Kidney (tissue), 14 donors: Measurements from ENCODE around the gene NXN. TPM values are rescaled to one million over a fixed set of nuclear protein-coding genes. Genes with fewer than 3 reads are reported as not detected.

Experiments
- DNase-seq, 5 donors: peaks; one replicate each; pipeline ENCODE4 v3.0.0-alpha.2; 2013 to 2020
- FAIRE-seq: peaks from 2 replicates; lab custom pipeline; 2012; peaks lifted over from hg19 to GRCh38; lab: Jason Lieb, UNC
- H3K27ac ChIP-seq, 2 donors: one replicate each; pipeline ENCODE4 v1.7.0; 2013; ENCODE audit warnings: low read depth in 2 of 2, low read length in 2 of 2, inconsistent platforms in 1 of 2
- H3K27me3 ChIP-seq: one replicate; pipeline ENCODE4 v1.7.1; 2013; ENCODE audit warnings: low read length, inconsistent platforms; ENCODE audit not compliant: control insufficient read depth, insufficient read depth
- H3K36me3 ChIP-seq, 3 donors: one replicate each; pipeline versions ENCODE4 v1.7.0 to v1.7.1; 2013; ENCODE audit warnings: low read length in 3 of 3, control low read depth in 1 of 3, inconsistent platforms in 1 of 3; ENCODE audit not compliant: insufficient read depth in 3 of 3, control insufficient read depth in 2 of 3
- H3K4me1 ChIP-seq, 3 donors: one replicate each; pipeline versions ENCODE4 v1.7.0 to v1.7.1; 2013; ENCODE audit warnings: low read length in 3 of 3, inconsistent platforms in 1 of 3, low read depth in 1 of 3; ENCODE audit not compliant: control insufficient read depth in 2 of 3, insufficient read depth in 2 of 3
- H3K4me3 ChIP-seq, 3 donors: one replicate each; pipeline versions ENCODE4 v1.7.0 to v1.8.1; 2013; ENCODE audit warnings: low read length in 3 of 3, control low read depth in 1 of 3, inconsistent platforms in 1 of 3
- H3K9ac ChIP-seq, 3 donors: one replicate each; pipeline versions ENCODE4 v1.7.0 to v1.7.1; 2013; ENCODE audit warnings: low read length in 3 of 3, control low read depth in 1 of 3, inconsistent platforms in 1 of 3
- H3K9me3 ChIP-seq, 3 donors: one replicate each; pipeline versions ENCODE4 v1.7.0 to v1.7.1; 2013; ENCODE audit warnings: low read length in 3 of 3, control low read depth in 1 of 3, inconsistent platforms in 1 of 3; ENCODE audit not compliant: control insufficient read depth in 2 of 3, insufficient read depth in 1 of 3
- intact Hi-C: fragments of 100-400 bp; cut with DNase I; formaldehyde crosslinking; loops from one replicate; pipeline ENCODE4 v1.11.1; 2022
- polyA plus RNA-seq: library from polyadenylated mRNA; stranded (reverse); fragments of 350-450 nt; fragmentation: Illumina TruSeq; extraction: RNeasy Lipid Tissue Mini Kit (QIAGEN cat#74804); gene quantifications from one replicate; pipeline ENCODE4 v1.2.3, GENCODE V29; 2014; ENCODE audit warnings: low read depth, low replicate concordance; ENCODE audit not compliant: insufficient read depth
- total RNA-seq: library from RNA; stranded (reverse); fragmentation: NEBNext Ultra II Directional; extraction: Animal tissue kit (Norgen Biotek cat#: 25700); gene quantifications from one replicate; pipeline ENCODE4 v1.2.1, GENCODE V29; 2021
- TF ChIP-seq, protein P1 (sequence below): IDR thresholded peaks from 3 replicates; pipeline ENCODE4 v1.5.1; 2012; ENCODE audit warnings: mild to moderate bottlenecking, moderate library complexity, borderline replicate concordance; ENCODE audit not compliant: insufficient read depth; ENCODE audit errors: extremely low read depth
- donor health status: control.
- donor health status: control.
- donor health status: control.
- donor health status: control.
- donor health status: control.
- donor health status: DM: yes; HTN: yes; CAD: no.
- donor health status: Normal renal cell carcinoma (clear cell type).

The NXN gene
- total and polyA plus RNA-seq, 2 donors from 2014 or later, result 10.2 to 26.8 TPM

DNA sequence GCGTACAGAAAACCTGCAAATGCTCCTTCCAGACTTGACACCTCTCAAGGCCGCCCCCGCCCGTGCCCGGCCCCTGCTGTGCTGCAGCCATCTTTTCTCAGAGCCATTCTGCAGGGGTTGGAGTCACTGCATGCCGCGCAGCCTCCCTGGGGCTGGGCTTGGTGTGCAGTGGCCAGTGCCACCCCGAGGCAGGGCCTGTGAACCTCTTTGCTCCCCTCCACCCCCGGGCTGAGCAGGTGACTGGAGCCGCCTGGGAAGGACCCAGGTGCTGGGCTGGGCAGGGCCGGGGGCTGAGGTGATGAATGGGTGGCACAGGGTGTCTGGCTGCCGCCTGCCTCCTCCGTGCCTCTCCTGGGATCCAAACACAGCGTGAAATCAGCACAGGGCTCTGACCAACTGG, 177.1 kb downstream of the NXN start:
- Histone ChIP-seq H3K4me1 (no peaks in the 10 kb centered on the region), H3K4me3 (no peak overlapping the region), H3K9ac (no peak overlapping the region), H3K9me3 (no peaks in the 10 kb centered on the region), H3K36me3 (no peaks in the 10 kb centered on the region), H3K27ac (no peak overlapping the region), H3K27me3 (no peaks in the 10 kb centered on the region)
- no peak for FAIRE-seq
- DNase-seq, result no peak
- TF ChIP-seq, protein P1, sequence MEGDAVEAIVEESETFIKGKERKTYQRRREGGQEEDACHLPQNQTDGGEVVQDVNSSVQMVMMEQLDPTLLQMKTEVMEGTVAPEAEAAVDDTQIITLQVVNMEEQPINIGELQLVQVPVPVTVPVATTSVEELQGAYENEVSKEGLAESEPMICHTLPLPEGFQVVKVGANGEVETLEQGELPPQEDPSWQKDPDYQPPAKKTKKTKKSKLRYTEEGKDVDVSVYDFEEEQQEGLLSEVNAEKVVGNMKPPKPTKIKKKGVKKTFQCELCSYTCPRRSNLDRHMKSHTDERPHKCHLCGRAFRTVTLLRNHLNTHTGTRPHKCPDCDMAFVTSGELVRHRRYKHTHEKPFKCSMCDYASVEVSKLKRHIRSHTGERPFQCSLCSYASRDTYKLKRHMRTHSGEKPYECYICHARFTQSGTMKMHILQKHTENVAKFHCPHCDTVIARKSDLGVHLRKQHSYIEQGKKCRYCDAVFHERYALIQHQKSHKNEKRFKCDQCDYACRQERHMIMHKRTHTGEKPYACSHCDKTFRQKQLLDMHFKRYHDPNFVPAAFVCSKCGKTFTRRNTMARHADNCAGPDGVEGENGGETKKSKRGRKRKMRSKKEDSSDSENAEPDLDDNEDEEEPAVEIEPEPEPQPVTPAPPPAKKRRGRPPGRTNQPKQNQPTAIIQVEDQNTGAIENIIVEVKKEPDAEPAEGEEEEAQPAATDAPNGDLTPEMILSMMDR, result no peak
- intact Hi-C loops, result no loop called here

DNA sequence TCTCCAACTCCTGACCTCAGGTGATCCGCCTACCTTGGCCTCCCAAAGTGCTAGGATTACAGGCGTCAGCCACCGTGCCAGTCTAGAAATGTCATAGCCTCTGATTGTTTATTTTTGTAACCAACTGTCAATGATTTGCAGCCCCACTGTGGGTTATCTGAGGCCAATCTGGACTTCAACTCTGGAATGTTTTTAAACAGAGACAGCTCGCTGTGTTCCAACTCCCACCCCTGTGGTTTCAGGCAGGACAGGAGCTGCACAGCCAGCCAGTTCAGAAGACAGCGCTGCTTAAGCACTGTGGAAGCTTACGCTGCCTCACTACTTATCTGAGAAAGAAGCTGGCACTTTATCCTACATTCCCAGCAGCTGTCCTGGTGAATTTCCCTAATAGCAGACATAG, 177.9 kb downstream of the NXN start:
- Histone ChIP-seq H3K27ac (no peak overlapping the region), H3K27me3 (no peaks in the 10 kb centered on the region), H3K4me1 (no peaks in the 10 kb centered on the region), H3K9me3 (no peaks in the 10 kb centered on the region), H3K9ac (no peak overlapping the region), H3K4me3 (no peak overlapping the region), H3K36me3 (no peaks in the 10 kb centered on the region)
- DNase-seq, result no peak
- intact Hi-C loops, result no loop called here
- no peak for FAIRE-seq
- TF ChIP-seq, protein P1, result no peak

DNA sequence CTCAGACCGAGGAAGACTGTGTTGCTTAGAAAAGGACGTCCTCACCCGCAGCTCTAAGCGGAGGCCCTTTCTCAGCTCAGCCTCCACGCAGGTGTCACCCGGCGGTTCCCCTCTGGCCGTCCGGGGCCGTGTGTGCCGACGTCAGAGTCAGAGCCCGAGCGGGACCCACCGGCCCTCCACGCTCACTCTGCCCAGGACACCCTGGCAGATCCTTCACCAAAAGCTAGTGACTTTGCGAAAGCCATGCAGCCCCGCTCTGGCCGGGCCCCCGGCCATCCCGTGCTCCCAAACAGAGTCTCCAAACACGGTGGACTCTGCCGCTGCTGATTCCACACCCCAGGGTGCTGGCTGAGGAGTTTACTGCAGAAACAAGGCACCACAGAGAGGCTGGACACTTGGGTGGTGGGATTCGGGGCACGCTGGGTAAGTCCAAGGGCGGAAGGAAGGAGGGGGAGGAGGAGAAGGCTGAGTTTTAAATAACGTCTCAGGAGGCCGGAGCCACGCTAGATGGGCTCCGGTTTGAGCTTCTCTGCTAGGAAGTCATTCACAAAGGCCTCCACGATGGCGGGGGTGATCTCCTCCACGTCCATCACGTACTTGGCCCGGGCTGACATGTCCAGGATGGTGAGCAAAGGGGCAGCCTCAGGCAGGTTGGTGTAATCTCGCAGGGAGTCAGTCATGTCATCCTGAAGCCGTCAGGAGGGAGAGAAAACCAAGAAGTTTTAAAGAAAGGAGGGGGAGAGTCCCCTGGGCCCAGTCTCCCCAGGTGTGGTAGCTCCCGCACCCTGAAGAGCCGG, 178.9 kb downstream of the NXN start:
- Histone ChIP-seq H3K4me3 (no peak overlapping the region), H3K9ac (no peak overlapping the region), H3K36me3 (no peaks in the 10 kb centered on the region), H3K9me3 (no peaks in the 10 kb centered on the region), H3K4me1 (no peaks in the 10 kb centered on the region), H3K27ac (no peak overlapping the region), H3K27me3 (no peaks in the 10 kb centered on the region)
- FAIRE-seq, result no peak
- TF ChIP-seq, protein P1, result no peak
- DNase-seq, result no peak
- intact Hi-C loops, result no loop called here

DNA sequence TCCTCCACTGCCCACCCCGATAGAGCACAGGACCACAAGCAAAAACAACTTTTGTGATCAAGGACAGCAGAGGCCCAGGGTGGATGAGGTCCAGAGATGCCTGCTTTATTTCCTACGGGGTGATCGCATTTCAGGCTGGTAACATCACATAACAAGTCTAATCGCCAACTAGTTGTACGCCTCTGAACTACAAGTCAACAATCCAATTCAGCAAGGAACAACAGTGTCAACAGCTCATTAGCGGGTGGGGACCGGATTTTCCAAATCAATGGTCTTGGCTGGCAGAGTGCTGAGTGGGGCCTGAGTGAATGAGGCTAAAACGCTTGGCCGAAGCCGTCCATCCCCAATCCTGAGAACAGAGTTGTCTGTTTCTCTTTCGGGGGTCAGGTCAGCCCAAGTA, 180.3 kb downstream of the NXN start:
- H3K9me3 ChIP-seq, result no peaks in the 10 kb centered on the region
- TF ChIP-seq, protein P1, result no peak
- H3K4me3 ChIP-seq, result no peak overlapping the region
- no peaks in the 10 kb centered on the region for H3K36me3 ChIP-seq
- H3K4me1 ChIP-seq, result no peaks in the 10 kb centered on the region
- H3K9ac ChIP-seq, result no peak overlapping the region
- H3K27me3 ChIP-seq, result no peaks in the 10 kb centered on the region
- no peak overlapping the region for H3K27ac ChIP-seq
- DNase-seq (no peak), FAIRE-seq (no peak)
- intact Hi-C loops, result loop anchor here (10.0 kb wide), 2 partner anchors 186 to 256 kb away; no protein-coding TSS in a partner anchor
